AG04449 (cell line): ENCODE measurements around the gene CRYGD.
"Not testable (repeated sequence)": the region's sequence is repeated elsewhere in the genome, so short reads cannot be mapped to it uniquely, and the experiment has no call there.

Experiments
- CTCF ChIA-PET: fragments of 350-600 bp; formaldehyde crosslinking; extraction: SDS; loops from one replicate; lab custom pipeline; 2021; ENCODE audit warnings: antibody characterized with exemption; lab: Yijun Ruan, JAX
- POLR2A ChIA-PET: fragments of 400-600, 350-600 bp; formaldehyde crosslinking; extraction: SDS; loops from one replicate; lab custom pipeline; 2020; ENCODE audit warnings: antibody characterized with exemption, inconsistent platforms; lab: Yijun Ruan, JAX
- DNase-seq: peaks from one replicate; pipeline ENCODE4 v3.0.0-alpha.2; 2010; ENCODE audit warnings: low read depth, low spot score
- H3K4me3 ChIP-seq: 2 replicates; pipeline ENCODE4 v1.5.1; 2011; ENCODE audit warnings: low read depth, mild to moderate bottlenecking, control low read depth, low read length
- TF ChIP-seq, protein P1 (sequence below): IDR thresholded peaks from one replicate; pipeline ENCODE4 v1.5.1; 2011; ENCODE audit warnings: mild to moderate bottlenecking, moderate library complexity, low read length, control low read depth, inconsistent platforms; ENCODE audit not compliant: insufficient read depth; ENCODE audit errors: missing control alignments

Gene CRYGD

DNA sequence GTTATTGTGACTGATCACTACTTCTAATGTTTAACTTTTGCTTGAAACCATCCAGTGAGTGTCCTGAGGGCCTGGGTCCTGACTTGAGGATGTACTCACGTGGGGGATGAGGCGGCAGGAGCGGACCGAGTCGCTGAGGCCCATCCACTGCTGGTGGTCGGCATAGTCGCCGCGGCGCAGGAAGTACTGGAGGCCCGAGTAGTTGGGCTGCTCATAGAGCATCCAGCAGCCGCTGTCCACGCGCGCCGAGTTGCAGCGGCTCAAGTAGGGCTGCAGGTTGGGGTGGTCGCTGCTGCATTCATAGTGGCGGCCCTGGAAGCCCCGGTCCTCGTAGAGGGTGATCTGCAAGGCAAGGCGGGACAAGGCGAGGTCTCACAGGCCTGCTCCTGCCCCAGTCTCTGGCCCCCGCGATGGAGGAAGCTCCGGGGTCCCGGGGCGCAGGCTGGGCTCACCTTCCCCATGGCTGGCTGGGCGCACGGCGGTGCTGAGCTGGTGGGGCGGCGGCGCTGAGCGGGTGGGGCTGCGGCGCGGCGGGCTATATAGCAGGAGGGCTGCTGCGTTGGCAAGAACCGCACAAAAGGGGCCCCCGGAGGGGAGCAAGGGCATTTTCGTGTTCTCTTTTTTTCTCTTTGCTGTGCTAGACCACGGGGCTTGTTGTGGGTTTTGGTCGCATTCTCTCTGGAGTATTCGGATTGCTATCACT, at the start of gene CRYGD:
TSS of gene CRYGD (minus strand) at position 512 of the 703 bp plus-strand sequence. CDS start at position 461, 51 bp downstream.
- POLR2A ChIA-PET, CTCF ChIA-PET, H3K4me3 ChIP-seq, DNase-seq: not testable (repeated sequence)

DNA sequence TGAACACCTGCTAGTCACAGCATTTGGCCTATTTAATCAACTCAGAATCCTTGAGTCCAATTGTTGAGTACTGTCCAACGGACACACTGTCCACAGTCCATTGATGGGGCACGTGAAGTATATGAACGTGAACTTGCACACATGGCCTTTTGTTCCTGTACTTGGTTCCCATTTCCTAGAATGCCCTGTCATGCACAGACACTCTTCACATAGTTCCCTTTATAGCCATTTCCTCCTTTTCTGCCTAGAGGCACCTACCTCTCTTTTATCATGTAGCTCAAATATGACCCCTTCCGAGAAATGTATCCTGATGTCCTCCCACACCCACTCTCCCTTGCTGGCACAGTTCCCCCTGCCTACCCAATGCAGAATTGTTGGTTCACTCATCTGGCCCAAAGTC, 47.8 kb upstream of the CRYGD start:
- no peak for DNase-seq
- TF ChIP-seq, protein P1, sequence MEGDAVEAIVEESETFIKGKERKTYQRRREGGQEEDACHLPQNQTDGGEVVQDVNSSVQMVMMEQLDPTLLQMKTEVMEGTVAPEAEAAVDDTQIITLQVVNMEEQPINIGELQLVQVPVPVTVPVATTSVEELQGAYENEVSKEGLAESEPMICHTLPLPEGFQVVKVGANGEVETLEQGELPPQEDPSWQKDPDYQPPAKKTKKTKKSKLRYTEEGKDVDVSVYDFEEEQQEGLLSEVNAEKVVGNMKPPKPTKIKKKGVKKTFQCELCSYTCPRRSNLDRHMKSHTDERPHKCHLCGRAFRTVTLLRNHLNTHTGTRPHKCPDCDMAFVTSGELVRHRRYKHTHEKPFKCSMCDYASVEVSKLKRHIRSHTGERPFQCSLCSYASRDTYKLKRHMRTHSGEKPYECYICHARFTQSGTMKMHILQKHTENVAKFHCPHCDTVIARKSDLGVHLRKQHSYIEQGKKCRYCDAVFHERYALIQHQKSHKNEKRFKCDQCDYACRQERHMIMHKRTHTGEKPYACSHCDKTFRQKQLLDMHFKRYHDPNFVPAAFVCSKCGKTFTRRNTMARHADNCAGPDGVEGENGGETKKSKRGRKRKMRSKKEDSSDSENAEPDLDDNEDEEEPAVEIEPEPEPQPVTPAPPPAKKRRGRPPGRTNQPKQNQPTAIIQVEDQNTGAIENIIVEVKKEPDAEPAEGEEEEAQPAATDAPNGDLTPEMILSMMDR: no peak
- no peak overlapping the region for H3K4me3 ChIP-seq
- POLR2A ChIA-PET: no interaction called here
- CTCF ChIA-PET: interaction anchor here (1.0 kb wide), 1 partner anchor 81 kb away, joined by 3 read pairs; no protein-coding TSS in a partner anchor

DNA sequence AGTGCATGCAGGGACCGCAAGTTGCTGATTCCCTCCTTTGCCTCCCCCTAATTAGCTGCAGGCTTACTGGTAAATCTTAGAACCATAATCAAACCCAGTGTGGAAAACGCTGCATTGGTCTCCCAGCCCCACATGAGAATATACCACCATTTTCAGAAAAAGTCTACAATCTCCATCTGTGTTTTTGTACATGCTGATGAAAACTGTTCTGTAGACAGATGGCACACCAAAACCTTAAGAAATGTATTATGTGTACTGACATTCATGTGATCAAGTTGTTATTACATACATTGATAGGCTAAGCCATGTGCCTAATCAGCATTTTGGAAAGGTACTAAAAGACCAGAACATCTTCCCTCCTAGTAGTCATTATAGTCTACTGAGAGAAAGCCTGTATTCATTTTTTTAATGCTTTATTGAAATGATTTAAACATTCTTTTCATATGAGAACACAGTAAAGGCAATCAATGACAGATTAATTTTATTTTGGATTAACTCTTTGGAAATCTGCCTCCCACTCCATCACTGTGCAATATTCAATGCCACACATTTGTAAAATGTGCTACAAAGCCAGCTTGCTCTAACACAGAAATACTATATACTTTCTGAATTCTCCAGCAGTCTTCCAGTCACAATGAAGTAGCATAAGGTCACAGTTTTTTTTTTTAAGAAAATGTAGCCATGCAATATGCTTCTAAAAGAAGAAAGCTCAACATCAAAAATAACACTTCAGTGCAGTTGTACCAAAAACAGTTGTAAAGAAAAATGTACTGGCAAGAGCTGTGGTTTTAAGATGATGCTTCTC, 40.8 kb upstream of the CRYGD start:
- CTCF ChIA-PET: interaction anchor here (4.6 kb wide), 1 partner anchor 11 kb away, joined by 23 read pairs; no protein-coding TSS in a partner anchor

DNA sequence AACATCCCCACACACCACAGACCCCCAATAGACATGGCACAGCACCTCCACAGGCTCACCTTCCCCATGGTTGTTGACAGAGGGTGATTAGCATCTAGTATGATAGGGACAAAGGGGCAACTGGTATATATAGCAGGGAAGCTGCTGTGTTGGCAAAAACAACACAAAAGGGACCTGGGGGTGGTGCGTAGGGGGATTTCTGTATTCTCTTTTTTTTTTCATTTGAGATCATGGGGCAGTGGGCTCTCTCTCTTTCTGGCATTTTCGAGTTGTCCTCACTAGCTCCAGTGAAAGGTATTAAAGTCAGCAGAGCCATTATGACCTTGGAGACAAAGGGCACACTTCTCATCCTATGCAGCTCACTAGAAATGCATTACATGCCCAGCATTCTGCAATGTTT, 39.2 kb upstream of the CRYGD start, which contains the start of gene CRYGA:
TSS of gene CRYGA (minus strand) at position 101 of the 400 bp plus-strand sequence. CDS start at position 68, 33 bp downstream.
- CTCF ChIA-PET: interaction anchor here (1.6 kb wide), 1 partner anchor 8 kb away, joined by 3 read pairs; no protein-coding TSS in a partner anchor
- DNase-seq: no peak

More for the DNA sequence above, 40.8 kb upstream of the CRYGD start:
- TF ChIP-seq, protein P1: no peak
- no peak for DNase-seq
- POLR2A ChIA-PET: no interaction called here
- no peak overlapping the region for H3K4me3 ChIP-seq

DNA sequence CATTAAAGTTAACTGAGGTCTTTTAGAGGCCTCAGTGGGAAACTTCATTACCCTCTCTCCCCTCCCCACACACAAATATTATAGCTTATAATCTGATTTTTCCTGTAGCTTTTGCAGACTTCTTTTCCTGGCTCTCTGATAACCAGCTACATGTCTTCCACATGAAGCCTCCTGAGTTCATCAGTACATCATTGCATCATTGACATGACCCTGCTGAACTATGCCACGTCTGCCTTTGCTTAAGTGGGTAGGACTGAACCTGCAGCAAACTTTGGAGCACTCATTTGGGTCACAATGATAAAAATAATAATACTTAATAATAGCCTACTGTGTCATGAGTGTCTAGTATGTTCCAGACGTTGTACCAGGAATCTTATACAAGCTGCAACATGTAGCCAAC, 32.1 kb upstream of the CRYGD start:
- ChIA-PET CTCF (interaction anchor here (2.4 kb wide), 1 partner anchor 19 kb away, joined by 11 read pairs; no protein-coding TSS in a partner anchor), POLR2A (no interaction called here)
- no peak for DNase-seq
- TF ChIP-seq, protein P1: no peak
- no peak overlapping the region for H3K4me3 ChIP-seq

More for the DNA sequence above, 39.2 kb upstream of the CRYGD start, which contains the start of gene CRYGA:
- TF ChIP-seq, protein P1: no peak
- H3K4me3 ChIP-seq: no peak within 1 kb of the TSS
- POLR2A ChIA-PET: no interaction called here

DNA sequence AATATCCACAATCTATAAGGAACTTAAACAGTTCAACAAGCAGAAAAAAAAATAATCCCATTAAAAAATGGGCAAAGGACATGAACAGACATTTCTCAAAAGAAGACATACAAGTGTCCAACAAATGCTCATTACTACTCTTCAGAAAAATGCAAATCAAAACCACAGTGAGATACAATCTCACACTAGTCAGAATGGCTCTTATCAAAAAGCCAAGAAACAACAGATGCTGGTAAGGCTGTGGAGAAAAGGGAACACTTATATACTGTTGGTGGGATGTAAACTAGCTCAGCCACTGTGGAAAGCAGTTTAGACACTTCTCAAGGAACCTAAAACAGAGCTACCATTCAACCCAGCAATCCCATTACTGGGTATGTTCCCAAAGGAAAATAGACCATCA, 28.8 kb upstream of the CRYGD start:
- no peak for DNase-seq
- ChIA-PET POLR2A (no interaction called here), CTCF (interaction anchor here (1.5 kb wide), 1 partner anchor 22 kb away, joined by 6 read pairs; no protein-coding TSS in a partner anchor)
- TF ChIP-seq, protein P1: no peak
- H3K4me3 ChIP-seq: no peak overlapping the region
